ENCODE results near the gene KCNN1.

Gene KCNN1

DNA sequence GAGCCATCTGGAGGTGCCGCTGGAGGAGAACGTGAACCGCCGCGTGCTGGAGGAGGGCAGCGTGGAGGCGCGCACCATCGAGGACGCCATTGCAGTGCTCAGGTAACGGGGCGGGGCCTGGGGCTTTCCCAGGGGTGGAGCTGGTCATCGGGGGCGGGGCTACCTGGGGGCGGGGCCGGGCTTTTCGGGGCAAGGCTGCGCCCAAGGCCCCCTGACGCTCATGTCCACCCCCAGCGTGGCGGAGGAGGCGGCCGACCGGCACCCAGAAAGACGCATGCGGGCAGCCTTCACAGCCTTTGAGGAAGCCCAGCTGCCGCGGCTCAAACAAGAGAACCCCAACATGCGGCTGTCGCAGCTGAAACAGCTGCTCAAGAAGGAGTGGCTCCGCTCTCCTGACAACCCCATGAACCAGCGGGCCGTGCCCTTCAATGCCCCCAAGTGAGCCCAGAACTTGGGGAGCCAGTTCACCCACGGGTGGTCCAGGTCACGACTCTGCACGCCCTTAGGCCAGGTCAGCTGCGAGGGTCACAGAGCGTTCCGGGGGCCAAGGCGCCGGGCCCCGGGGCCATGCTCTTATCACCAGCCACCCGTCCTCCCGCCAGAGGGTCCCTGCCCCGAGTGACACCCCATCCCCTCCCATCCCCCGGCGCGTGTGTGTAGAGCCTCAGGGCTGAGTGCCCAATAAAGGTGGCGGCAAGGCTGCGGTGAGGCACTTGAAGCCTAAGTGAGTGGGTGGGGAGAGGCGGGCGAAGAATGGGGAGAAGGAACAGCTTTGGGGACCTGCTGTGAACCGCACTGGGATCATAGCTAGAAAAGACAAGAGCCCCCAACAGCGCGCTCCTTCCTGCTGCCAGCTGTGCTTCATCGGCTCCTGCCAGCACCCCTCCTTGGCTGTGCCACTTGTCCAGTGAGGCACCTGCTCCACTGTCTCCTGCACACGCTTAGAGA, 23.4 kb upstream of the KCNN1 start:
- H3K9me3 ChIP-seq (replicated peaks in 1 of 2; ENCODE audit: control insufficient read depth in 2 of 2, insufficient read depth in 1 of 2, low read depth in 1 of 2, low read length in 2 of 2) = no peaks in the 10 kb centered on the region
- peak overlapping the region; percentile 73 for H3K23ac ChIP-seq (ENCODE audit: low read depth, low read length, poor library complexity)
- H3K14ac ChIP-seq (ENCODE audit: low read length) = no peak overlapping the region
- WGBS, 2 donors (ENCODE audit: extremely low coverage in 2 of 2, insufficient read length in 2 of 2, insufficient replicate concordance in 1 of 2) = no CpG with 5 or more reads among the region's 57 CpGs
- no peak overlapping the region for H4K8ac ChIP-seq (ENCODE audit: low read depth, low read length)
- H3K4me2 ChIP-seq (ENCODE audit: insufficient read depth, low read length, poor library complexity, severe bottlenecking) = no peak overlapping the region
- H2AK5ac ChIP-seq (ENCODE audit: low read depth, low read length) = peak overlapping the region; percentile 37
- H2AFZ ChIP-seq (ENCODE audit: low read length) = no peak overlapping the region
- no peak overlapping the region for H3K9ac ChIP-seq (ENCODE audit: low read depth, low read length, poor library complexity)
- peak overlapping the region; percentile 73 for H2BK12ac ChIP-seq (ENCODE audit: low read length)
- H3K4ac ChIP-seq (ENCODE audit: low read length) = no peak overlapping the region
- H3K18ac ChIP-seq (ENCODE audit: low read length) = peak overlapping the region; percentile 64
- H3K4me1 ChIP-seq (ENCODE audit: control insufficient read depth in 2 of 2, insufficient read depth in 1 of 2, low read depth in 1 of 2, low read length in 2 of 2) = peaks cover 5 to 6% of the 10 kb centered on the region in 2 donors
- H2BK5ac ChIP-seq (ENCODE audit: low read length) = no peak overlapping the region
- H2BK120ac ChIP-seq (ENCODE audit: low read depth, low read length) = peak overlapping the region; percentile 47
- no peak for DNase-seq (ENCODE audit: low spot score)
- no peaks in the 10 kb centered on the region for H3K27me3 ChIP-seq (ENCODE audit: control insufficient read depth in 3 of 3, insufficient read depth in 3 of 3, low read depth in 1 of 3, low read length in 3 of 3)
- H3K36me3 ChIP-seq (replicated peaks in 1 of 2; ENCODE audit: control insufficient read depth in 2 of 2, insufficient read depth in 2 of 2, low read length in 2 of 2) = peaks cover 19 to 38% of the 10 kb centered on the region in 2 donors
- no peak overlapping the region for H3K4me3 ChIP-seq (ENCODE audit: low read length in 2 of 2)
- H3K79me1 ChIP-seq (ENCODE audit: low read depth, low read length) = peaks cover 3% of the 10 kb centered on the region
- no peak overlapping the region for H3K27ac ChIP-seq (replicated peaks; ENCODE audit: low read length)
- H2BK15ac ChIP-seq (ENCODE audit: low read length) = no peak overlapping the region
- no peak overlapping the region for H4K91ac ChIP-seq (ENCODE audit: low read depth, low read length, poor library complexity)

DNA sequence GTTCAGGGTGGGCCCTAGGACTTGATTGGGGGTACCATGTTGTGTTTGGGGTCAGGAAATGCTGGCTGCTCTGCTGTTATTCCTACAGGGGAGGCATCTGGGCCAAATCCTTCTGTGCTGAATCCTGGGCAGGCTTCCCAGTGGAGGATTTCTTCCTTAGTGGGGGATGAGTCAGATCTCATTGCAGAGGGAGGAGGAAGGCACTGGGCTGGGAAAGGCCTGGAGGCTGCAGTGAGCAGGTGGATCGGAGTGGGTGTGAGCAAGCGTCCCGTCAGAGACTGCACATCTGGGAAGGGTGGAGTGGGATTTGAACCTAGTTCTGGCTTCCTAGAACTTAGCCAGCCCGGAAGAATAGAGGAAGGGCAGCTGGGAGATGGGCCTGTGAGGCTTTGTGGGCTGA, 22.6 kb upstream of the KCNN1 start:
- Histone ChIP-seq H2AK5ac (ENCODE audit: low read depth, low read length) (no peak overlapping the region), H4K8ac (ENCODE audit: low read depth, low read length) (no peak overlapping the region), H3K4me2 (ENCODE audit: insufficient read depth, low read length, poor library complexity, severe bottlenecking) (no peak overlapping the region), H2BK15ac (ENCODE audit: low read length) (no peak overlapping the region), H2BK120ac (ENCODE audit: low read depth, low read length) (no peak overlapping the region), H3K18ac (ENCODE audit: low read length) (no peak overlapping the region), H3K9ac (ENCODE audit: low read depth, low read length, poor library complexity) (no peak overlapping the region), H3K14ac (ENCODE audit: low read length) (no peak overlapping the region), H3K27ac (replicated peaks; ENCODE audit: low read length) (no peak overlapping the region), H4K91ac (ENCODE audit: low read depth, low read length, poor library complexity) (no peak overlapping the region), H3K4ac (ENCODE audit: low read length) (no peak overlapping the region), H3K9me3 (replicated peaks in 1 of 2; ENCODE audit: control insufficient read depth in 2 of 2, insufficient read depth in 1 of 2, low read depth in 1 of 2, low read length in 2 of 2) (no peaks in the 10 kb centered on the region), H2BK12ac (ENCODE audit: low read length) (peak overlapping the region; percentile 73), H3K4me1 (ENCODE audit: control insufficient read depth in 2 of 2, insufficient read depth in 1 of 2, low read depth in 1 of 2, low read length in 2 of 2) (peaks cover 10 to 12% of the 10 kb centered on the region in 2 donors), H3K27me3 (ENCODE audit: control insufficient read depth in 3 of 3, insufficient read depth in 3 of 3, low read depth in 1 of 3, low read length in 3 of 3) (peaks cover 0 to 6% (median 3%) of the 10 kb centered on the region in 3 experiments), H2BK5ac (ENCODE audit: low read length) (no peak overlapping the region), H2AFZ (ENCODE audit: low read length) (no peak overlapping the region), H3K79me1 (ENCODE audit: low read depth, low read length) (peaks cover 3% of the 10 kb centered on the region), H3K4me3 (ENCODE audit: low read length in 2 of 2) (no peak overlapping the region), H3K23ac (ENCODE audit: low read depth, low read length, poor library complexity) (peak overlapping the region; percentile 73), H3K36me3 (replicated peaks in 1 of 2; ENCODE audit: control insufficient read depth in 2 of 2, insufficient read depth in 2 of 2, low read length in 2 of 2) (peaks cover 16 to 31% of the 10 kb centered on the region in 2 donors)
- WGBS, 2 donors (ENCODE audit: extremely low coverage in 2 of 2, insufficient read length in 2 of 2, insufficient replicate concordance in 1 of 2) = no CpG with 5 or more reads among the region's 4 CpGs
- no peak for DNase-seq (ENCODE audit: low spot score)

DNA sequence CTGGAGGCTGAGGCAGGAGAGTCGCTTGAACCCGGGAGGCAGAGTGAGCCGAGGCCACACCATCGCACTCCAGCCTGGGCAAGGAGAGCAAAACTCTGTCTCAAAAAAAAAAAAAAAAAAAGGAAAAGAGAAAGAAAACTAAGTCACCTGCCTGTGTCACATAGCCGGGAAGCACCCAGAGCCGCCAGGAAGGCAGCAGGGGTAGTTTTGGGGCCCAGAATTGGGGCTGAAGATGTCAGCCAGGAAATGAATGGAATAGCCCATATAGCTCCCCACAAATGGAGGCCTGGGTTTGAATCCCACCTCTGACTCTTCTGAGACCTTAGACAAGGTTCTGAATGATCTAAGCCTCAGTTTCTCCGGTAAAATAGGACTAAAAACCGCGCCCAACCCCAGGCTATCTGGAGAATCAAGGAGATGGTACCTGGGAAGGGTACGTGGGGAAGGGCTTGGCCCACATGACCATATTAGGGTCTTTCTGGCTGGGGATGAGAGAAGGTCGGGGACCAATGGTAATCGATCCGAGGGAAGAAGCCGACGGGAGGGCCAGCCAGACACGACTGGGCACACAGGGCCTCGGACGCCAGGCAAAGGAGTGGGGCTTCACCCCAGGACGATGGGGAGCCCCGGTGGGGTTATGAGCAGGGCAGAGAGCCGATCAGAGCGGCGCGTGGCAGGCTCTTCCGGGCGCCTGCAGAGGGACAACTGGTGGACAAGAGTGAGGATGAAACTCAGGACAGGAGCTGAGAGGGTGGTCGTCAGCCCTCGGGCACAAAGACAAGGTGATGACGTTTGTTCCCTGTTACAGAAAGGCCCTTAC, 19.7 kb upstream of the KCNN1 start:
- Histone ChIP-seq H4K8ac (ENCODE audit: low read depth, low read length) (no peak overlapping the region), H3K27ac (replicated peaks; ENCODE audit: low read length) (peak overlapping the region; percentile 52), H3K79me1 (ENCODE audit: low read depth, low read length) (peaks cover 3% of the 10 kb centered on the region), H3K4ac (ENCODE audit: low read length) (no peak overlapping the region), H3K9ac (ENCODE audit: low read depth, low read length, poor library complexity) (peak overlapping the region; percentile 78), H3K4me1 (ENCODE audit: control insufficient read depth in 2 of 2, insufficient read depth in 1 of 2, low read depth in 1 of 2, low read length in 2 of 2) (peaks cover 30 to 37% of the 10 kb centered on the region in 2 donors), H3K27me3 (ENCODE audit: control insufficient read depth in 3 of 3, insufficient read depth in 3 of 3, low read depth in 1 of 3, low read length in 3 of 3) (peaks cover 0 to 35% (median 19%) of the 10 kb centered on the region in 3 experiments), H3K4me3 (ENCODE audit: low read length in 2 of 2) (peak overlapping the region; percentile 37 to 70), H2AK5ac (ENCODE audit: low read depth, low read length) (peak overlapping the region; percentile 16), H3K18ac (ENCODE audit: low read length) (peak overlapping the region; percentile 95), H2BK5ac (ENCODE audit: low read length) (peak overlapping the region; percentile 56), H3K23ac (ENCODE audit: low read depth, low read length, poor library complexity) (no peak overlapping the region), H2BK15ac (ENCODE audit: low read length) (peak overlapping the region; percentile 71), H4K91ac (ENCODE audit: low read depth, low read length, poor library complexity) (no peak overlapping the region), H3K9me3 (replicated peaks in 1 of 2; ENCODE audit: control insufficient read depth in 2 of 2, insufficient read depth in 1 of 2, low read depth in 1 of 2, low read length in 2 of 2) (no peaks in the 10 kb centered on the region), H2BK120ac (ENCODE audit: low read depth, low read length) (no peak overlapping the region), H3K36me3 (replicated peaks in 1 of 2; ENCODE audit: control insufficient read depth in 2 of 2, insufficient read depth in 2 of 2, low read length in 2 of 2) (peaks cover 11 to 14% of the 10 kb centered on the region in 2 donors), H3K4me2 (ENCODE audit: insufficient read depth, low read length, poor library complexity, severe bottlenecking) (peak overlapping the region; percentile 76), H2BK12ac (ENCODE audit: low read length) (no peak overlapping the region), H3K14ac (ENCODE audit: low read length) (peak overlapping the region; percentile 39), H2AFZ (ENCODE audit: low read length) (peak overlapping the region; percentile 94)
- no CpG with 5 or more reads among the region's 29 CpGs for WGBS, 2 donors (ENCODE audit: extremely low coverage in 2 of 2, insufficient read length in 2 of 2, insufficient replicate concordance in 1 of 2)
- no peak for DNase-seq (ENCODE audit: low spot score)
